CD14-positive monocyte (primary cell): ENCODE measurements around the gene SSNA1. TPM values are rescaled to one million over a fixed set of nuclear protein-coding genes. Genes with fewer than 3 reads are reported as not detected.

ENCODE experiments used
- DNase-seq, 3 donors: peaks; one replicate each; pipeline ENCODE4 v3.0.0-alpha.2; 2011 to 2022
- H2AFZ ChIP-seq: 2 replicates; pipeline ENCODE4 v1.6.0; 2012; ENCODE audit warnings: mild to moderate bottlenecking, low read depth, low read length, inconsistent platforms; ENCODE audit not compliant: insufficient read depth, poor library complexity, severe bottlenecking
- H3K27ac ChIP-seq, 2 donors: 1 replicate in 1 of 2; 2 replicates in 1 of 2; pipeline ENCODE4 v1.5.1; 2012 to 2013; ENCODE audit warnings: low read length in 2 of 2, control low read depth in 1 of 2, inconsistent platforms in 1 of 2, low read depth in 1 of 2, mild to moderate bottlenecking in 1 of 2
- H3K27me3 ChIP-seq, 2 donors: one replicate each; pipeline versions ENCODE4 v1.6.0 to v1.6.1; 2011 to 2013; ENCODE audit warnings: low read length in 2 of 2; ENCODE audit not compliant: control insufficient read depth in 2 of 2, insufficient read depth in 2 of 2
- H3K36me3 ChIP-seq, 2 donors: replicated peaks in 1 of 2; 1 replicate in 1 of 2; 2 replicates in 1 of 2; pipeline versions ENCODE4 v1.5.1 to v1.6.1; 2012 to 2013; ENCODE audit warnings: low read length in 2 of 2, control low read depth in 1 of 2, inconsistent platforms in 1 of 2, mild to moderate bottlenecking in 1 of 2; ENCODE audit not compliant: insufficient read depth in 2 of 2, control insufficient read depth in 1 of 2
- H3K4me1 ChIP-seq, 2 donors: 1 replicate in 1 of 2; 2 replicates in 1 of 2; pipeline versions ENCODE4 v1.5.1 to v1.6.1; 2012 to 2013; ENCODE audit warnings: low read length in 2 of 2, control low read depth in 1 of 2, inconsistent platforms in 1 of 2, mild to moderate bottlenecking in 1 of 2, moderate library complexity in 1 of 2; ENCODE audit not compliant: insufficient read depth in 2 of 2, control insufficient read depth in 1 of 2
- H3K4me2 ChIP-seq: replicated peaks from 2 replicates; pipeline ENCODE3; 2012; ENCODE audit warnings: low read length, moderate library complexity, mild to moderate bottlenecking; ENCODE audit not compliant: poor library complexity, severe bottlenecking; ENCODE audit errors: extremely low read depth
- H3K4me3 ChIP-seq, 3 experiments: fragments of 200-600 bp in 1 of 3; sonication (generic) in 1 of 3; replicated peaks in 1 of 3; 1 replicate in 2 of 3; 2 replicates in 1 of 3; pipeline ENCODE4 v1.5.1; 2011 to 2013; ENCODE audit warnings: low read length in 3 of 3, mild to moderate bottlenecking in 3 of 3, control low read depth in 2 of 3, low read depth in 2 of 3, inconsistent platforms in 1 of 3, moderate library complexity in 1 of 3
- H3K79me2 ChIP-seq: 2 replicates; pipeline ENCODE4 v1.6.0; 2012; ENCODE audit warnings: mild to moderate bottlenecking, control low read depth, inconsistent platforms, low read length, moderate library complexity; ENCODE audit not compliant: insufficient read depth
- H3K9ac ChIP-seq: 2 replicates; pipeline ENCODE4 v1.6.0; 2017; ENCODE audit warnings: low read length, mild to moderate bottlenecking; ENCODE audit not compliant: insufficient read depth, poor library complexity, severe bottlenecking
- H3K9me3 ChIP-seq, 2 donors: replicated peaks in 1 of 2; 1 replicate in 1 of 2; 2 replicates in 1 of 2; pipeline versions ENCODE4 v1.5.1 to v1.6.1; 2012 to 2013; ENCODE audit warnings: low read length in 2 of 2, control low read depth in 1 of 2; ENCODE audit not compliant: control insufficient read depth in 1 of 2, insufficient read depth in 1 of 2
- H4K20me1 ChIP-seq: 2 replicates; pipeline ENCODE4 v1.6.0; 2012; ENCODE audit warnings: mild to moderate bottlenecking, low read length, control low read depth, moderate library complexity; ENCODE audit not compliant: insufficient read depth
- H3K27ac Mint-ChIP-seq, 7 donors: one replicate each; pipeline ENCODE4 v1.8.0; 2020; ENCODE audit warnings: mild to moderate bottlenecking in 7 of 7, mixed read lengths in 7 of 7, moderate library complexity in 6 of 7, inconsistent platforms in 2 of 7
- H3K27me3 Mint-ChIP-seq, 3 donors: one replicate each; pipeline ENCODE4 v1.8.0; 2021 to 2022; ENCODE audit warnings: low read depth in 3 of 3, mild to moderate bottlenecking in 3 of 3, mixed read lengths in 3 of 3, moderate library complexity in 3 of 3, inconsistent platforms in 1 of 3
- H3K36me3 Mint-ChIP-seq, 2 donors: one replicate each; pipeline ENCODE4 v1.8.0; 2020; ENCODE audit warnings: mixed read lengths in 2 of 2, inconsistent platforms in 1 of 2, mild to moderate bottlenecking in 1 of 2
- H3K4me1 Mint-ChIP-seq: one replicate; pipeline ENCODE4 v1.8.0; 2020; ENCODE audit warnings: mild to moderate bottlenecking, mixed read lengths
- H3K4me3 Mint-ChIP-seq, 2 donors: one replicate each; pipeline ENCODE4 v1.8.0; 2020; ENCODE audit warnings: mild to moderate bottlenecking in 2 of 2, mixed read lengths in 2 of 2, moderate library complexity in 1 of 2
- H3K9me3 Mint-ChIP-seq, 7 donors: one replicate each; pipeline ENCODE4 v1.8.0; 2020 to 2022; ENCODE audit warnings: mixed read lengths in 7 of 7, mild to moderate bottlenecking in 6 of 7, moderate library complexity in 6 of 7, inconsistent platforms in 2 of 7
- CTCF ChIP-seq: fragments of 200-600 bp; IDR thresholded peaks from one replicate; pipeline ENCODE4 v1.8.0; 2022; ENCODE audit warnings: antibody characterized with exemption, mild to moderate bottlenecking
- WGBS: methylation state at CpG from one replicate; pipeline ENCODE4 v1.1.5; 2013; ENCODE audit warnings: missing lambda C conversion rate; ENCODE audit not compliant: insufficient coverage; 5-methylcytosine and 5-hydroxymethylcytosine counted together
- intact Hi-C, 2 donors: fragments of 100-400 bp; cut with micrococcal nuclease; formaldehyde crosslinking; loops; one replicate each; pipeline versions ENCODE4 v1.15.0 to v1.15.1; 2023
- polyA plus RNA-seq, 3 donors: library from polyadenylated mRNA; depleted of rRNA in 1 of 3; unstranded in 2 of 3; stranded (reverse) in 1 of 3; fragments of 300-500 nt in 2 of 3; fragments of >200 nt in 1 of 3; fragmentation: Illumina TruSeq in 2 of 3; gene quantifications; 1 replicate in 2 of 3; 2 replicates in 1 of 3; pipeline ENCODE4 v1.2.3, GENCODE V29; 2012 to 2021

SSNA1 gene
- polyA plus RNA-seq, 3 donors: 87.0 to 118 (median 98.3) TPM

GRCh38 chr9:137157618-137158415 is 30.7 kb upstream of the SSNA1 start:
- TF ChIP-seq CTCF: no peak
- Mint-ChIP-seq H3K4me3 (peak overlapping the region in 1 of 2 donors; percentile 67), H3K27ac (peak overlapping the region in 1 of 7 donors; percentile 63), H3K9me3 (peaks cover 0 to 21% (median 6%) of the 10 kb centered on the region in 7 donors), H3K4me1 (peaks cover 3% of the 10 kb centered on the region), H3K27me3 (peaks cover 64 to 84% (median 81%) of the 10 kb centered on the region in 3 donors), H3K36me3 (no peaks in the 10 kb centered on the region)
- 78% methylated on average over 13 of the region's 19 CpGs for WGBS
- Histone ChIP-seq H3K4me3 (no peak overlapping the region), H3K9me3 (peaks cover 6 to 13% of the 10 kb centered on the region in 2 donors), H3K4me2 (no peak overlapping the region), H3K79me2 (no peaks in the 10 kb centered on the region), H3K27me3 (peaks cover 11 to 74% of the 10 kb centered on the region in 2 donors), H3K36me3 (no peaks in the 10 kb centered on the region), H4K20me1 (no peaks in the 10 kb centered on the region), H3K4me1 (peaks cover 5 to 10% of the 10 kb centered on the region in 2 donors), H3K27ac (no peak overlapping the region), H3K9ac (no peak overlapping the region), H2AFZ (no peak overlapping the region)
- intact Hi-C loops: no loop called here
- DNase-seq: no peak

DNA sequence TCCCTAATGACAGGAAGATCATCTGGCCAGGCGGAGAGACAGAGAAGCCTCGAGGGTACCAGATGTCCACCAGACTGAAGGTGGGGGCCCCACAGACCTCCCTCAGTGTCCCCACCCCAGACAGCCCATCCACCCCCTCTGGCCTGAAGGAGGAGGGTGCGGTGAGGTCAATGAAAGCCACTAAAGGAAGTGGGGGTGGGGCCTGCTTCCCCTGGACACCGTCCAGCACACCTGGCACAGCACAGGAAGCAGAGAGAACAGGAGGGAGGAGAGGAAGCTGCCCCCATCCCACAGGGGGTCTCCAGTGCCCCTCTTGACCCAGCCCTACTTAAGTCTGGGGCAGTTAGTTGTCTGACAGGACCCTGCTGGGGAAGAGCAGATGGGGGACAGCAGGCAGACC is 29.9 kb upstream of the SSNA1 start:
- Mint-ChIP-seq H3K27ac (no peak overlapping the region), H3K36me3 (no peaks in the 10 kb centered on the region), H3K4me1 (peaks cover 9% of the 10 kb centered on the region), H3K27me3 (peaks cover 71 to 92% (median 87%) of the 10 kb centered on the region in 3 donors), H3K4me3 (peak overlapping the region in 1 of 2 donors; percentile 75), H3K9me3 (peaks cover 0 to 25% (median 8%) of the 10 kb centered on the region in 7 donors)
- H3K4me2 ChIP-seq: no peak overlapping the region
- H3K79me2 ChIP-seq: no peaks in the 10 kb centered on the region
- no peak overlapping the region for H3K27ac ChIP-seq
- H3K4me3 ChIP-seq: no peak overlapping the region
- DNase-seq: no peak
- TF ChIP-seq CTCF: no peak
- H3K9me3 ChIP-seq: peaks cover 6 to 15% of the 10 kb centered on the region in 2 donors
- no peaks in the 10 kb centered on the region for H3K36me3 ChIP-seq
- no peak overlapping the region for H3K9ac ChIP-seq
- no peak overlapping the region for H2AFZ ChIP-seq
- 0% methylated on average over 1 of the region's 4 CpGs for WGBS
- no peaks in the 10 kb centered on the region for H4K20me1 ChIP-seq
- peaks cover 7 to 18% of the 10 kb centered on the region in 2 donors for H3K4me1 ChIP-seq
- intact Hi-C loops: no loop called here
- H3K27me3 ChIP-seq: peaks cover 14 to 82% of the 10 kb centered on the region in 2 donors
